NCI-H748 treated with DMSO at 0.1 percent for 48 hours (cell line): ENCODE results near the gene YWHAQ.
A peak's percentile ranks its signal among the peaks of the same experiment; 100 is the strongest.
"Not testable (repeated sequence)": the region's sequence is repeated elsewhere in the genome, so short reads cannot be mapped to it uniquely, and the experiment has no call there.

Source experiments
- DNase-seq: peaks from one replicate; lab custom pipeline; 2025; lab: John Stamatoyannopoulos, UW

Gene YWHAQ

DNA sequence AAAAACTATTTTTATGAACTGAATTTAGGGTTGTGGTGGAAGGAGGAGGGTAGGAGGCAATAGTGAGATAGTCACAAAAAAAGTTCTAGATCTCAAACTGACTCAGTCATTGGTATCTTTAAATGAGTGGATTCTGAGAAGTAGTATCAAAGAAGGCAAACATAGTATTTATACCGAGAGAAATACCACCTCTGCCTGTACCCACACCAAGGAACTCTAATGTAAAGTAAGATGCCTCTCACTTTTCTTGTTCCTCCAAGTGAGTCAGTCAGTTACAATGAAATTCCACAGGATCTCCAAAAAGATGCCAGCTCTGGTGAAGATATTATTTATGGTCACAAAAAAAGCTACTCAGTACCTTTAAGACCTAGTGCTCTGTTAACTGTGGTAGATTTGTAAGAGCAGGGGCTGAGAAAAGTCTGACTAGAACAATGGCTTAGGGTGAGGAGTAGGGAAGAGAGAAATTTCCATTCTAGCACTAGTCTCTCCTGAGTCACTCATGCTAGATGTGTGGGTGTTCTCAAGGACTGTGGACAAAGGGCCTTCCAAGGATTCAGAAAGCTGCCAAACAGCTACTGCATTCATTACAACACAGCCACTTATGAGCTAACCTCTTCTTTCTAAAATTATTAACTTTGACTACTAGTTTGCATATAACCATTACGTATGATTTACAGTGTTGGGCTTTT, 36.3 kb downstream of the YWHAQ start:
- no peak for DNase-seq

DNA sequence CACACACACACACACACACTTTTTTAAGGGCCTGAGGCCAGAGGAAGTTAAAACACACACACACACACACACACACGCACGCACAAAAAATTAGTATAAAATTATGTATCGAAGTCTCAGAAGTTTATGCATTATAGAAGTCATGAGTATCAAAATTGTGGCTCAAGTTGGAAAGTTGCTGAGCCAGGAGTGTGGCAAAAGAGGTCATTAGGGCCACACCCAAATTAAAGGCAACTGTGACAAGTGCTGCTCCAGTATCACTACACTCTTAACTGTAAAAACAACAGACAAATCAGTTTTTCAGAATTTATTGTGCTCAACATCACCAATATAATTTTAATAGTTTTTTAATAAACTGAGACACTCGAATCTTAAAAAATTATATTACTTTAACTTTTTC, 36.9 kb downstream of the YWHAQ start:
- no peak for DNase-seq

DNA sequence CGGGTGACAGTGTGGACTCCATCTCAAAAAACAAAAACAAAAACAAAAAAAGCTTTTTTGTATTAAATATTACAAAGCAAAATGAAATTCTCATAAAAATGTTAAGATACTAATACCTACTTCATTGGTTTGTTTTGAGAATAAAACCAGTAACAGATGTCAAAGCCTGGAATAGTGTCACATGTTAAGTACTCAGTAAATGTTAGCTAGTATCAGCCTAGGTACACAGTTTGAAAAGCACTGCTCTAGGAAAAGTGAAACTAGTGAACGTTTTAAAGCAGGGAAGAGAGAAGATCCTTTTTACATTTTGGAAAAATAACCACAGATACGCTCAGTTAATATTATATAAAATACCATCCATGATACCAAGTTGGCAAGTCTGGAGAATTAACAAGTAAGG, 38.1 kb downstream of the YWHAQ start:
- DNase-seq = no peak

DNA sequence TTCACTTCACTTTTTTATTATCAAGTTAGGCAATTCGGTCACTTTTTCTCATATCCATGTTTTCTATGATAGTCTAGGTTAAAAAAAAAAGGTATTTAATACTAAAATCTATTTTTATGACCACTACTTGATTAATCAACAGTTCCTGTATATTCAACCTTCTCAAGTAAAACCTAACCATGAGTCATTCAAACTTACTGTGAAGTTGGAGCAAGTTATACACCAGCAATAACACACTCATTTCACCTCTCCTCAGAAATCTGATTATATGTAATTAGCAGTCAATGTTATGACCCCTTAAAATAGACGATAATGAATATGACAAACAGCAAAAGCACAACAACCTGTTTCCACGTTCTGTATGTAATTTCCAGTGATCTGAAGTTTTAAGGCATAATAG, 40.2 kb downstream of the YWHAQ start:
- no peak for DNase-seq

DNA sequence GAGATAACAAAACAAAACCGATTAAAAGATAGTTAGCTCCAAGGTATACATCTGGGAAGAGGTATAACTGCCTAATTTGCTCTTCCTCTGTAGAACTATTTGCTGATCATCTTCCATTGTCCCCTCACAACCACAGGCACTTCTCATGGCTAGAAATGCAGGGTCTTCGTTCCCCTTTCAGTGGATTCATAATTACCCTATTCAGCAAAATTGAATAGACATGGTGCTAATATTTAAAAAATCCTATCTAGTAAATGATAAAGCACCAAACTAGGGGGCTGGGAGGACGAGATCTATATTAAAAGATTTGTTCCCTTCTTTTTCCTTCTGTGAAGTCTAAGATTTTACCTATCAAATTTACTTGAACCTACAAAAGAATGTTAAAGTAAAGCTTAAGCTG, 44.3 kb downstream of the YWHAQ start:
- no peak for DNase-seq

DNA sequence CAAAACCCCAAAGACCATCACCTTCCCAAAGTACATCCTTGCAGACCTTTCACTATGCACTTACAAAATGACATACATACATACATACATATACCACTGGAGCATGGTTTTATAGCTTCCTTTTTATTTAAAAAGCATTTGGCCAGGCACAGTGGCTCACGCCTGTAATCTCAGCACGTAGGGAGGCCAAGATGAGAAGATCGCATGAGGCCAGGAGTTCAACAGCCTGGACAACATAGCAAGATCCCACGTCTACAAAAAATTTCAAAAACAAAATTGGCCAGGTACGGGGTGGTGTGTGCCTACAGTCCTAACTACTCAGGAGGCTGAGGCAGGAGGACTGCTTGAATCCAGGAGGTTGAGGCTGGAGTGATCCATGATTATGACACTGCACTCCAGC, 45.3 kb downstream of the YWHAQ start:
- no peak for DNase-seq

DNA sequence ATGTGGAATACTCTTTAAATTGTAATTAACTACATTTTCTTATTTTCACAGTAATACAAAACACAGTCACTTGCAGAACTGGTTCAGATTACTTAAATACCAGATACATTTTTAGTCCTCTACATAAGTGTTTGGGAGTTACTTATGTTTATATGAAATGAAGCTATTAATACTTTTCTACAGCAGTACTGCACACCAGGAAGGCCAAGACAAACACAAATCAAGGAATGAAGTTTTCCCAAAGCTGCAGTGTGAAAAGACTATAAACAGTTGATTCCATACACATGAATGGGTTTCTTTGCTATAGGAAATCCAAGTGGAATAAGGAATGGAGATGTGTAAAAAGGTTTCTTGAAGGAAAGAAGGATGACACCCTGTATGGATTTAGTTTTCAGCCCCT, 45.9 kb downstream of the YWHAQ start:
- DNase-seq = not testable (repeated sequence)

DNA sequence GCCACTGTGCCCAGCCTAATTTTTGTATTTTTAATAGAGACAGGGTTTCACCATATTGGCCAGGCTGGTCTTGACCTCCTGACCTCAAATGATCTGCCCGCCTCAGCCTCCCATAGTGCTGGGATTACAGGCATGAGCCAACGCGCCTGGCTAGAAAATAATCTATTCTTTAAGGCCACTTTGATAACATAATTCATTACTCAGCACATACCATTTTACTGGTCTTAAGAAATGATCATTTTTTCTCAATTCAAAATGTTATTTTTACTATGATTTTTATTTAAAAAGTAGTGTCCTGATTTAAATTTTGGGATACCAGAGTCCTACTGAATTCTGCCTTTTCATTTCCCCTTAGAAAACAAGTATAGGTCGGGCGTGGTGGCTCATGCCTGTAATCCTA, 48.2 kb downstream of the YWHAQ start:
- no peak for DNase-seq

DNA sequence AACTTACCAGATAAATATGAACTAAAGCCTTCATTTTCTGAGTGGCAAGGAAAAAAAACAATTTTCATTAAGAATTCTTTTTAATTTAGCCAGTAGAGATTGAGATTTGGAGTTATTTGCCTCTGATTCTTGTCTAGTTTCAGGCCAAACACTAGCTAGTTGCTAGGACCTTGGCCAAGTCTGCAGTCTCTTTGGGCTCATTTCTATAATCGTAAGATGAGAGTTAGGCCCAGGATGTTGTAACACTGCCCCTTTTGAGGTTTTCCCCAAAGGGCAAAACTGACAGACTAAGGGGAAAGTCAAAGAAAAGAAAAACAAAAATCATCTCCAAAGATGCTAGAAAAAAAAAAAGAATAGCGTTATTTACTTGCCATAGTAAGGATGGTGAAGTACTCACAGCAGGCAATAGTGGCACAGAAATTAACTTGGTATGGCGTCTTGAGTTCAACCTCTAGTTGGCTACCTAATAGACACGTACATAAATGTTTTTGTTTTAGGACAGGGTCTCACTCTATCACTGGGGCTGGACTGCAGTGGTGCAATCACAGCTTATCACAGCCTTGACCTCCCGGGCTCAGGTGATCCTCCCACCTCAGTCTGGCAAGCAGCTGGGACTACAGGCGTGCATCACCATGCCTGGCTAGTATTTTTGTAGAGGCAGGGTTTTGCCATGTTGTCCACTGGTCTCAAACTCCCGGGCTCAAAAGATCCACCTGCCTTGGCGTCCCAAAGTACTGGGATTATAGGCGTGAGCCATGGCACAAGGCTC, 52.1 kb downstream of the YWHAQ start:
- DNase-seq = no peak

DNA sequence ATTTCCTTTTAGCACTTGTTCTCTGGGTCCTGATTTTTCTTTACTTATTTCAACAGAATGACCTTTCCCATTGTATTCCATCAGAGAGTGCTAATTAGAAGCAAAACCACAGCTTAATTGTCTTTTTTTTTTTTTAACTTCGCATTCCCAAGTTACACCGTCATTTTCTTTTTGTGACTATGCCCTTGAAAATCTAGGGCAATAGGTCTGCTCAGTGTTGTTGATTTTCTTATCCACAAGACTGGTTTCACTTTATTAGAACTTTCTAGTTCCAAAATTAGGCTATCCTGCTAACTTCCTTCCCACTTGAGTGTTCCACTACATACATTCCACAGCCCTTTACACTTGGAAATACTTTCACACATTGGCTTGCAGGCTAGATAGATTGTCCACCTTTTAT, 56.5 kb downstream of the YWHAQ start:
- no peak for DNase-seq

DNA sequence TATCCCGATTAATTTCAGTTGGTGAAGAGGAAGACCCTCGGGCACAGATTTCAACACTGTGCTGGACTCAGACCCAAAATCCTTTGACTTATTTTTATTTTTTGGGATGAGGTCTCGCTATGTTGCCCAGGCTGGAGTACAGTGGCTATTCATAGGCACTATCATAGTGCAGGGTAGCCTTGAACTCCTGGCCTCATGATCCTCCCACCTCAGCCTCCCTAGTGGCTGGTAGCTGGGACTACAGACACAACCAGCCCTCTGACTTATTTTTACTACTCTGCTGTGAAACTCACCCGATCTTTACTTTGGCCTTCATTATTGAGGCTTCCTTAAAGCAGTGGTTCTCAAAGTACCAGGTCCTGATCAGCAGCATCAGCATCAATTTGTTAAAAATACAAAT, 57.0 kb downstream of the YWHAQ start:
- no peak for DNase-seq

DNA sequence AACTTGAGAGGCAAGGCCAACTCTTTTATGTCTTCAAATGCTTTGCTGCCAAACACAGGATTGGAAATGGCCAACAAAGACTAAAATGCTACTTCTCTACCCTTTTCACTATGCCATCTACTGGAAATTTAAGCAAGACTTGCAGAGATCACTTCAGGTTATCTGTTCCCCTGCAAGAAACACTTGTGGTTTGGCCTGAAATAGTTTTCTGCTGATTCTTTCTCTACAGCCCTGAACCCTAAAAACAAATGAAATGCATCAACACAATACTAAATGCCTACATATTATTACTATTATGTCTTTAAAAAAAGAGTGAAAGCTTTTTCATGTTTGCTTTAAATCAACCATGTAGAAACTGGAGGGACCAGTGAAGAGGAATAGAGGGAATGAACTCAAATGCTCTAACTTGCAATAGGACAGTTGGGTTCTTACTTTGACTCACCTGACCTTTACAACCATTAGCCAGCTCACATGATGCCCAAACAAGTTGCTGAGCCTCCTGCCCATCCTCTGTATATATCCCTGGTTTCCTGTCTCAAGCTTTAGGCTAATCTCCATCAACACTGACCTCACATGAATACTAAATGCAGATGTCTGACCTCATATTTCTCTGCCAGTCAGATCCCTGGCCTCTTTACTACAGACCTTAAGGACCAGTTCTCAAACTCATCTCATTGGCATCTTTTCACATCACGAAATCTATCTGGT, 57.6 kb downstream of the YWHAQ start:
- DNase-seq = no peak

DNA sequence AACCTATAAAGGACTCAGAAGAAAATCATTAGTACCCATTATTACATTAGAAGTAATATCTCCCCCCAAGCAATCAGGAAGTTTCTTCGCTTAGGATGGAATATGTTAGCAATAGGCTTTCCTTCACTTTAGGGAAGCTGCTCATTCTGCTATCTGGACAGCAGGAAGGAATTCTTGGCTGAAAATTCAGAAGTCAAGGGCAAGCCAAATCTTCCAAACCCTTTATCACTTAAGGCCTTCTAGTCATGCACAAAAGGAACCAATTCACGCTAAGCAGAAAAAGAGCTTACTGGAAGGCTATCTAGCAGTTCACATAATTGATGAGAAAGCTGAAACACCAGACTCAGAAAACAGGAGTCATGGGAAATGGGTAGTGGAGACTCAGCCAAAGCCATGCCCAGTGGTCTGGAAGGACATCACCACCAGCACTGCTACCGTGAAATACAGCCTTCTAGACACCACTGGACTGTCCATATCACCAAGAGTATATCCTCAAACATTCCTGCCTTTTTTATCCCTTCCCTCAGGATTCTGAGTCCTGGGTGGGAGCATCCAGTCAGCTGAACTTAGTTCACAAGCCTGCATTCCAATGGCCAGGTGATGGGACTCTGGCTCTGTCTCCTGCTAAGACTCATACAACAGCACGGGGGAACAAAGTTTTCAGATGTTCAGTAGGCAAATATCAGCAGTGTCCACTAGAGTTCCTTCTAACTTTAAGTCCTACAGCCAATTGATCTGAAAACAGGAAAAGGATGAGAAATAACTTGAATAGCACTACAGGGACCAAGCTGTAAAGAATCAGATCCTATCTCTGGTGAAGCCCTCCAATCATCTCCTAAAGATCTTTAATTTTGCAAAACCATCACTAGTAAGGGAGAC, 60.4 kb downstream of the YWHAQ start:
- DNase-seq = no peak

DNA sequence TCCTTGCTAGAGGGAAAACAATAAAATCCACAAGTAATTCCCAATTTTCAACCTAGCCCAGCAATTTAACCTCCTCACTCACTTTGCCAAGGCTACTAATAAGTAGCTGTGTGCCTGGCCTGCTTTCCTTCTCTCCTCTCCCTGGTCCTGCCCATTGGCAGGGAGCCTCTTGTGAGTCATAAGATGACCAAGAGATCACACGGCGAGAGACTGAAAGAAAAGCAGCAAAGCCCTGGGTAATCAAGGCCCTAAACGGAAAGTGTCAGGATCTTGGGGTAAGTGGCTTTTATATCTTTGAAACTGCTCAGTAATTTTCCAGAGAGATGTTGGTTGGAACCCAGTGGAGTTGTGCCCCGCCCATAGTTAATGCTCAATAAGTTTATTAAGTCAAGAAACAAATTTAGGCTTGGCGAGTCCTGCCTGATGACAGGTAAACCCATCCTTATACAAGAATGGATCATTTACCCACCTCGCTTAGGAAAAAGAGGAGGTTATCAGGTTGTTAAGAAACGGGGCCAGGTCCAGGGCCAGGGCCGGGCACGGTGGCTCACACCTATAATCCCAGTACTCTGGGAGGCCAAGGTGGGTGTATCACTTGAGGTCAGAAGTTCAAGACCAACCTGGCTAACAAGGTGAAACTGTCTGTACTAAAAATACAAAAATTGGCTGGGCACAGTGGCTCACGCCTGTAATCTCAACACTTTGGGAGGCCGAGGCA, 65.2 kb downstream of the YWHAQ start:
- no peak for DNase-seq

DNA sequence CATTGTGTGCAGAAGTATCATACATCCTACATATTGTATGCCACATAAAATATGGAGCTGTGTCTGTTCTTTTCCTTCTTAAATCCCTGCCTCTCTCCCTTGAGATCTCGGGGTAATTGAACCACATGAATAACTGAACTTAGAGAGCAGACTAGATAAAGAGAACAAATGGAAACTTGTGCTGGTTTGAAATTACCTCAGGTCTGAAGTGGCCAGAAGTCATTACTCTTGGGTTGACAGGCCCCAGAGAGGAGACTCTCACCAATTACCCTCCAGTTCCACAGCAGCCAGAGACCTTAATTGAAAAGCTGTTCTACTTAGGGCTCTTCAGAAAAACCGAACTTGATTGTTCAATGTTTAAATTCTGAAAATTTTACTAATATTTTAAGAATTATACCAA, 70.2 kb downstream of the YWHAQ start:
- no peak for DNase-seq

DNA sequence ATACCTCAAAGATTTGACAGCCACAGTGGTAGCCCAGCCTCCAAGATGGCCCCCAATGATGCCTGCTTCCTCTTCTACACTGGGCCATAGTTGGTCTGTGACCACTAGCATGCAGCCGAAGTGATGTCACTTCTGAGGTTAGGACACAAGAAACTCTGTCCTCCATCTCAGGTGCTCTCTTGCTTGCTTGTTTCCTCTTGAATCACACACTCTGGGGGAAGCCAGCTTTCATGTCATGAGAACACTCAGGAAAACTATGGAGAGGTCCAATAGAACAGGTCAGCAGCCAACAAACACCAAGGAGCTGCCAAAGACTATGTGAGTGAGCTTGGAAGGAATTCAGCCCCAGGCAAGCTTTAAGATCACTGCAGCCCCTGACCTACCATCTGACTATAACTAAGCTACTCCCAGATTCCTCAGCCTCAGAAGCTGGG, 71.8 kb downstream of the YWHAQ start:
- no peak for DNase-seq

DNA sequence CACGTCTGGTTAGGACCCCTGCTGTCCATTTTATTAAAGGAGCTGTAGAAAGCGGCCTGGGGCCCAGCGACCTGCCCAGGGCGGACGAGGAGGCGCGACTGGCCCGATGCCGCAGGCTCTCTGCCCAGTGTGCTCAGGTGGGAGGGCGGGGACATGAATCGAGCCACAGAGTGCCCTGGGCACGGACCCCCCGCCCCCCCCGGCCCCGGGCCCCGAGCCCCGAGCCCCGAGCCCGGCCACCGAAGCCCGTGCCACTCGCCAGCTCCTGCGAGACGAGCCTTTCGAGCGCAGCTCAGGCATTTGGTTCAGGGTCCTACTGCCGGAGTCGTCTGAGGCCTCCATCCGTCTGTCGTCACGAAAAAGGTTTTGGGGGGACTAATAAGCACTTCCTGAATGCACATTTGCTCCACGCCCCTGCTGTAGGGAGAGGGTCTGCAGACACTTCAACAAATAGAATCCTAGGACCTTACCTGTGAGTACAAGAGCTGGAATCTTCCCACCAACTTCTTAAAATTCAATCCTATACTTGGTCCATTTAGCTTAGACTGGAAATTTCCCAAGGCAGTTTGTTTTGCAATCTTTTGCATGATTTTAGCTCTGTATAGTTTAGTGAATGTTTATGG, 74.6 kb downstream of the YWHAQ start:
- DNase-seq = no peak

DNA sequence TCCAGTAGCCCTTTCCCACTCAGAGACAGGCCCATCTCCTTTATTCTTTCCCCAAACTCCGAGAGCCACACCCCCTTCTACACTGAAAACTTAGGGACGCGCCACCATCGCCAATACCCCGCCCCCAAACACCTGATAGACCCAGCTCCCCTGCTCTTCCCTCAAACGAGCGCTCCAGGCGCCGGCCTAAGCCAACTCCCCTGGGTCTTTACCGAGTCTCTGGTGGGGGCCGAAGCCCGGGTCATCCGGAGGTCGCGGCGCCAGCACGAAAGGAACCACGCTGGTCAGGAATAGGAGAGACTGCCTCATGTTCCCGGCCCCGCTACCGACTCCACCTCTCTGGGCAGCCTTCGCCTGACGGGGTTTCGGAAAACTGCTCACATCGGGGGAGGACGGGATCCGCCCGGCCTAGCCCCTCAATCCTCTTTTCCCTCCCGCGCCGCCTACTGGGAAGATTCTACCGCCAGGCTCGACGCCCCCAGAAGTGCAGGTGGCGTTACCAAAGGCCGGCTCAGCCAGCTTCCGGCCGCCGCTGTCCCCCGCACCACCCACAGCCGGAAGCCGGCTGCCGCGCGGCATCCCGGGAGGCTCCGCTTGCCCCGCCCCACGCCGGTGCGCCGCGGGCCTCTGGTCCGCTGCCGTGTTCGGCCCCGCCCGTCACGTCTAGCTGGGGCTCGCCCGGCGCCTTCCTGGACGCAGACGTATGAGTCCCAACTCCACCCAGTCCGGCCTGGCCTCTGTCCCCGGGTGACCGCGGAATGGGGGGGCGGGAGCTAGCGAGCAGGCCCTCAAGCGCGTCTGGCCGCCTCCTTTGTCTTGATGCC, 75.3 kb downstream of the YWHAQ start, which contains the start of gene ADAM17:
Gene ADAM17, minus strand, starts transcription at position 534 of the 824 bp plus-strand sequence. Its CDS starts 225 bp downstream, at position 309.
- peak; percentile 96 for DNase-seq

DNA sequence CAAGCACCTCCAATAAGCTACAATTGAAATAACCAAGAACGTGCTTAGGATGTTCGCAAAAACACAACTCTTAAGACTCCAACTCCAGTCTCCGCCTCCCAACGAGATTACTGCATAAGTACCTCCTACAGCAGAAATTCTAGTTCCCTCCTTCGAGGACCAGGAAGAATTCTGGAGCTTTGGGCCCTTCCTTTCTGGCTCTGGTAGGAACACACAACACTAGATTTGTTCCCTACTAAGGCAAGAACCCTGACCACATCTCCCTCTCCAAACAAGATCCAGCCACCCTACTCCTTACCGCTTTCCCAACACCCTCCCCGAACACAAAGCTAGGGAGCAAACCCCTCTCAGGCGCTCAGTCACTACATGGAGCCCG, 75.9 kb downstream of the YWHAQ start:
- DNase-seq = no peak
